ENCODE data around the gene EYS.
"Not testable (repeated sequence)": the region's sequence is repeated elsewhere in the genome, so short reads cannot be mapped to it uniquely, and the experiment has no call there.

Gene EYS

GRCh38 chr6:63738190-63738589, 1968.8 kb downstream of the EYS start:
- not testable (repeated sequence) for DNase-seq (ENCODE audit: low read depth)

GRCh38 chr6:63734923-63735322, 1972.1 kb downstream of the EYS start:
- no peak for DNase-seq (ENCODE audit: low read depth)

- no peak for DNase-seq (ENCODE audit: low read depth)
These were observed 1974.7 kb downstream of the EYS start for GRCh38 chr6:63732336-63732735.

- DNase-seq (ENCODE audit: low read depth), result no peak
These were observed 1975.1 kb downstream of the EYS start for GRCh38 chr6:63731930-63732329.

GRCh38 chr6:63730311-63730710, 1976.7 kb downstream of the EYS start:
- no peak for DNase-seq (ENCODE audit: low read depth)

GRCh38 chr6:63724721-63725120, 1982.3 kb downstream of the EYS start:
- DNase-seq (ENCODE audit: low read depth), result no peak

GRCh38 chr6:63721181-63721580, 1985.8 kb downstream of the EYS start:
- DNase-seq (ENCODE audit: low read depth), result no peak

- no peak for DNase-seq (ENCODE audit: low read depth)
These were observed 1990.9 kb downstream of the EYS start for GRCh38 chr6:63716169-63716568.

- no peak for DNase-seq (ENCODE audit: low read depth)
These were observed 1992.9 kb downstream of the EYS start for GRCh38 chr6:63714091-63714490.

GRCh38 chr6:63713332-63713731, 1993.7 kb downstream of the EYS start:
- no peak for DNase-seq (ENCODE audit: low read depth)

- no peak for DNase-seq (ENCODE audit: low read depth)
These were observed 1997.9 kb downstream of the EYS start for GRCh38 chr6:63709148-63709547.

- no peak for DNase-seq (ENCODE audit: low read depth)
These were observed 1998.4 kb downstream of the EYS start for GRCh38 chr6:63708631-63709030.

GRCh38 chr6:63706630-63707029, 2000.4 kb downstream of the EYS start:
- no peak for DNase-seq (ENCODE audit: low read depth)

- no peak for DNase-seq (ENCODE audit: low read depth)
These were observed 2001.3 kb downstream of the EYS start for GRCh38 chr6:63705707-63706106.

GRCh38 chr6:63690221-63690620, 2016.8 kb downstream of the EYS start:
- DNase-seq (ENCODE audit: low read depth), result no peak

GRCh38 chr6:63689421-63689820, 2017.6 kb downstream of the EYS start:
- DNase-seq (ENCODE audit: low read depth), result no peak

GRCh38 chr6:63685446-63686379, 2021.3 kb downstream of the EYS start:
- no peak for DNase-seq (ENCODE audit: low read depth)

- no peak for DNase-seq (ENCODE audit: low read depth)
These were observed 2023.9 kb downstream of the EYS start for GRCh38 chr6:63683071-63683603.

GRCh38 chr6:63677282-63677681, 2029.7 kb downstream of the EYS start:
- DNase-seq (ENCODE audit: low read depth), result no peak

GRCh38 chr6:63676412-63677114, 2030.5 kb downstream of the EYS start:
- DNase-seq (ENCODE audit: low read depth), result no peak

- no peak for DNase-seq (ENCODE audit: low read depth)
These were observed 2031.9 kb downstream of the EYS start for GRCh38 chr6:63675138-63675537.

- DNase-seq (ENCODE audit: low read depth), result no peak
These were observed 2032.4 kb downstream of the EYS start for GRCh38 chr6:63674635-63675034.

- DNase-seq (ENCODE audit: low read depth), result no peak
These were observed 2033.3 kb downstream of the EYS start for GRCh38 chr6:63673692-63674091.
